Right lobe of liver (tissue), 4 donors: ENCODE data around the gene SNX12.

Experiments
- CTCF ChIP-seq, 4 donors: fragments of 200-600 bp in 3 of 4; fragments of 450-650 bp in 1 of 4; IDR thresholded peaks; one replicate each; pipeline versions ENCODE4 v1.5.1 to v1.8.0; 2016 to 2022; ENCODE audit warnings: antibody characterized with exemption in 4 of 4, mild to moderate bottlenecking in 2 of 4
- POLR2A ChIP-seq: fragments of 450-650 bp; IDR thresholded peaks from one replicate; pipeline ENCODE4 v1.6.1; 2017; ENCODE audit warnings: antibody characterized with exemption, mild to moderate bottlenecking
- donor health status: DM: no; HTN: no; CAD: no.
- donor health status: DM: no; HTN: no; CAD: no.
- donor health status: DM: no; HTN: yes; CAD: no.

GRCh38 chrX:71060127-71060526 is 8.0 kb downstream of the SNX12 start:
- no peak for TF ChIP-seq CTCF (IDR thresholded peaks at IDR 0.05)
- TF ChIP-seq POLR2A: no peak
